Subcutaneous adipose tissue (tissue), 4 donors: ENCODE results near the gene AMBN. TPM values are rescaled to one million over a fixed set of nuclear protein-coding genes. Genes with fewer than 3 reads are reported as not detected.

Experiments used
- CTCF ChIP-seq: fragments of 450-650 bp; IDR thresholded peaks from one replicate; pipeline ENCODE4 v1.5.1; 2016; ENCODE audit warnings: low read depth, mild to moderate bottlenecking, control low read depth, antibody characterized with exemption, moderate library complexity
- total RNA-seq, 4 donors: library from RNA; depleted of rRNA; stranded (reverse); fragments of >200 nt; gene quantifications; one replicate each; pipeline ENCODE4 v1.1.0, GENCODE V29; 2016

The AMBN gene
- total RNA-seq, 4 donors from 2014 or later, result not detected

GRCh38 chr4:70627620-70628019 is 35.6 kb downstream of the AMBN start:
- TF ChIP-seq CTCF, result no peak

GRCh38 chr4:70628444-70628843 is 36.4 kb downstream of the AMBN start, which contains the start of gene ENAM:
ENAM (plus strand) TSS chr4:70628744; CDS start chr4:70629501, 757 bp downstream.
- TF ChIP-seq CTCF, result no peak

GRCh38 chr4:70629469-70630090 is 37.5 kb downstream of the AMBN start:
- TF ChIP-seq CTCF, result no peak

GRCh38 chr4:70630162-70630561 is 38.1 kb downstream of the AMBN start:
- TF ChIP-seq CTCF, result no peak

- TF ChIP-seq CTCF, result no peak
These were observed 40.0 kb downstream of the AMBN start for GRCh38 chr4:70632028-70632427.

GRCh38 chr4:70634482-70634881 is 42.4 kb downstream of the AMBN start:
- TF ChIP-seq CTCF, result no peak

GRCh38 chr4:70637239-70637913 is 45.3 kb downstream of the AMBN start:
- TF ChIP-seq CTCF, result no peak
